Renal cortex interstitium (tissue), 11 donors: ENCODE results near the gene SLC15A1. TPM values are rescaled to one million over a fixed set of nuclear protein-coding genes. Genes with fewer than 3 reads are reported as not detected.

ENCODE experiments used
- DNase-seq, 11 donors: peaks; one replicate each; pipeline ENCODE4 v3.0.0-alpha.2; 2013; ENCODE audit warnings: low read depth in 9 of 11, low spot score in 4 of 11; ENCODE audit errors: extremely low read depth in 1 of 11
- polyA plus RNA-seq, 3 donors: library from polyadenylated mRNA; unstranded; fragments of 120-200 nt; gene quantifications; one replicate each; pipeline ENCODE4 v1.2.1, GENCODE V29; 2013; ENCODE audit not compliant: insufficient read length in 3 of 3

The SLC15A1 gene
- polyA plus RNA-seq, 3 donors = 10.8 to 12.0 (median 11.9) TPM

DNA sequence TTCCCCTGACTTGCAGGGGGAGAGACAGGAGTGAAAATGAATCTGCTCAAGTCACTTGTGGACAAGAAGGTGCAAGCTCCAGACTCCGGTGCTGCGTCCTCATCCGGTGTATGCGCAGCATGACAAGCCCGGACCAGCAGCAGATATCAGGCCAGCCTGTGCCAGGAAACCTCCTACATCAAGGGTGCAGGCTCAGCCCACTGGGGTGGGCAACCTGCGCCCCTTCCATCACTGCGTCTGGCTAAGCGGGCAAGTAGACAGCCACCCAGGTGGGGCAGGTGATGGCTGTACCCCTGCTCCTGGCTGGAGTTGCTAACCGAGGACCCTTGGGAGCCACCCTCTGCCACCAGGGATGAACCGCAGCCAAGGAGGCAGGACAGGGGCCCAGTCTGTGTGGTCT, 32.9 kb upstream of the SLC15A1 start:
- no peak for DNase-seq

DNA sequence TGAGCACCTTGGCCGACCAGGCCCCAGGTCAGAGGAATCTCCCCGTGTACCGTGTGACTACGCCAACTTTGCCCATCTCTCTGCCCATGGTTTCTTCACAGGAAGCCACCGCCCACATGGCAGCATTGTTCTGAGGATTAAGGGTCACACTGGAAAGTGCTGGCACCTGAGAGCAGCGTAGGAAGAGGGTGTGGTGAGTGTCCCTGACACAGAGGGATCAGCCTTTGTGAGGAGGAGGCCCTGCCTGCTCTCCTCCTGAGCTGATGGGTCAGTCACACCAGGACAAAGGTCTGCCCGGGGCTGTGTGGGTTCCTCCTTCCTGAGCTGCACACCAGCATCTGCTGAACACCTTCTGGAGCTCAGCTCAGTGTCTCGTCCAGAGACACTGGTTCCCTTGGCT, 32.2 kb upstream of the SLC15A1 start:
- DNase-seq = no peak

DNA sequence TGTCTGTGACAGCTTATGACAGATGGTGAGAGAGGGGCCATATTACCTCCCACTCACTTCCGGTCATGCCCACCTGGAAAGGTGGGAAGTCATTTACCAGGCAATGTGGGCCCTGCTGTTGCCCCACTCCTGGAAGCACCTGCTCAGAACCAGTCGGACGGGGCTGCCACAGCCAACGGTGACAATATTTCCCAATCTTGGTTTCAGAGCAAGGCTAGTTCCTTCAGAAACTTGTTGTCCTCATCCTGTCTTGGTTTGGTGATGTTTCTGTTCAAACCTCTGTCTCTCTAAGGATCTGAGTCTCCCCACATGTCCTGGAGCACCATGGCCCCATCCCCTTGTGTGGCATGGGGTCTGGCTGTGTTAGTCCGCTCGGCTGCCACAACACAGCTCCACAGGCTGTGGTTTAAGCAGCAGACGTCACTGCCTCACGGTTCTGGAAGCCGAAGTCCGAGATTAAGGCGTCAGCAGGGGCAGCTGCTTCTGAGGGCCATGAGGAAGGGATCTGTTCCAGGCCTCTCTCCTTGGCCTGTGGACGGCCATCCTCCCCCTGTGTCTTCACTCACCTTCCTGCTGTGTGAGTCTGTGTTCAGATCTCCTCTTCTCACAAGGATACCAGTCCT, 31.5 kb upstream of the SLC15A1 start:
- no peak for DNase-seq

DNA sequence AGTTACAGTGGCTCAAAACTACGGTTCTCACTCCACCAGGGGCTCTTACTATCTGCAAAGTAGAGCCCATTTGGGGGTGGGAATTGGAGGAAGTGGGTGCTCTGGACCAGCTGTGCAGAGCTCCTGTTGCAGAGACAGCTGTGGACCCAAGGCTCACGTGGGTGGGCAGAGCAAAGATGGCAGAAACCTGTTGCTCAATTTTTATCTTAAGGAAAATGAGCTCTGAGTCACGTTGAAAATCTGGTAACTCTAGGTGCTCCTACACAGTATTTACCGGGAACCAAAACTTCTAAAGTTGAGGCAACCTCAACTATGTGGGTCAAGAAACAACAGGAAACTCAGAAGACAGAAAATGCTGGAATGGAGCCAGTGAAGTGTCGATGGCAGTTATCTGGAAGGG, 30.2 kb upstream of the SLC15A1 start:
- no peak for DNase-seq

DNA sequence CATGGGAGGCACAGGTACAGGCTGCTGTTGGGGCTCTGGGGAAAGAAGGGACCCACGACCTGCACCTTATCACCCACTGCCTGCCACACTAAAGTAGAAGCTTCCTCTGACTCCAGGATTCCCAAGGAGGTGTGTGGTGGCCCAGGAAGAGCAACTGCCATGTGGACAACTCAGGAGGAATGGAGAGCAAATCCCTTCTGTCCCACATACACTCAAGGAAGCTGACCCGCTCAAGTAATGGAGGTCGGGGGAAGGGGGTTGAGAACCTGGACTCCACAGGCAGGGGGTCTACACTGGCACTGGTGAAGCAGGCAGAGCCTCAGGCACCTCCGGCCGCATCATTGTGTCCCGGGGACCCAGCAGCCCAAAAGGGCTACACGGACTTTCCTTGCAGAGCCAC, 29.4 kb upstream of the SLC15A1 start:
- no peak for DNase-seq

DNA sequence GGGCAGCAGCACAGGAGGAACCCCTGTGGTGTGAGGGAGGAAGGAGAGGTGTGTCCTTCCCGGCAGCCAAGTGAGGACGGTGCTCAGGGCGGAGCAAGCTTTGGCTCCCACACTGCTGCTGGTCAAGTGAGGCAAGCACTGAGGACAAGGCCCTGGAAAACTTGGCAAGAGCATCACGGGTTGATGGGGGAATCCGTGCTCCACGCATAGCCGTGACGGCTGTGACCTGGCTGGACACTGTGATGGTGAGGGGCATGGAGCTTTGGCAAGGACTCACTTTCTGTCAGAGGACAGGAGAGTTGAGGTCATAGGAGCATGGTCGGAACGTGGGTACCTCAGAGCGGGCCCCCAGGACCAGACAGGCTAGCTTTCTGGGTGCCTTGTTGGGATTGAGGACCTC, 29.0 kb upstream of the SLC15A1 start:
- DNase-seq = no peak

DNA sequence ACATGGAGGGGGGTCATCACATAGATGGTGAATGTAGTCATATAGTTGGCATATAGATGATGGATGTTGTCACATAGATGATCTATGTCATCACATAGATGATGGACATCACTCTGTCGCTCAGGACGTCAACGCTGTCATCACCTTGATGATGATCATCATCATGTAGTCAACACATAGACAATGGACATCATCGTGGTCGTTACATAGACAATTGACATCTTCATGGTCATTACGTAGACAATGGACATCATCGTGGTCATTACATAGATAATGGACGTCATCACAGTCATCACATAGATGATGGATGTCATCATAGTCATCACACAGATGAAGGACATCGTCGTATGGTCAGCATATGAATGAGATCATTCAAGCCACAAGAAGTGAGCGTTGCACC, 28.6 kb upstream of the SLC15A1 start:
- no peak for DNase-seq

DNA sequence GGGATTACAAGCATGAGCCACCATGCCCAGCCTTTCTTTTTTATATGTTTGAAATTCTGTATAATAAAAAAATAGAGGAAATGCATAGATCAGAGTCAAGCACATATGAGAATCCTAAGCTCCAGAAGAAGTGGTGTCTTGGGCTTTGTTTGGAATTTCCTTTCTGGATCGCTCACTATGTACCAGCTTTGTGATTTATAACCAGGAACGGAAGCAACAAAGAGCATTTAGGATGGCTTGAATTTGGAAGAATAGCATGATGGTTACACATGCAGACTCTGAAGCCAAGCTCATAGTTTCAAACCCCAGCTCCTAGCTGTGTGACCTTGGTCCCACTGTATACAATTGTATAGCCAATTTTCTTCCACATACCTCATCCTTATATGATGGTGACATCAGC, 28.0 kb upstream of the SLC15A1 start:
- no peak for DNase-seq

DNA sequence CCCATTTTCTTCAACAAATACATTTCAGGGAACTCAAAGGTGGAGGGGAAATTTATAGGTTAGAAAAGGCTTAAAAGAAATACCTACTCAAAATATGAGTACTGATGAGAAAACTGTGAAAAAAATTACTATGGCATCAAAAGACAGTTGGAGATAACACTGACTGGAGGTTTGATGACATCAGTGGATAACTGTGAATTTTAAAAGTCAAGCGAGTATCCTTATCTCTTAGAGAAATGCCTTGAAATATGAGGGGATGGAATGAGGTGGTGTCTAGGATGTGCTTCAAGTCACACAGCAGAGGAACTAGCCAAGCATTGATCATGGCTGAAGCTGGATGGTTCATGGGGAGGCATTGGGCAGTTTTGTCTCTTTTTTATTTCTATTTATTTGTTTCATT, 27.2 kb upstream of the SLC15A1 start:
- no peak for DNase-seq

- DNase-seq = no peak
Measured at GRCh38 chr13:98778749-98779148, 26.3 kb upstream of the SLC15A1 start.

DNA sequence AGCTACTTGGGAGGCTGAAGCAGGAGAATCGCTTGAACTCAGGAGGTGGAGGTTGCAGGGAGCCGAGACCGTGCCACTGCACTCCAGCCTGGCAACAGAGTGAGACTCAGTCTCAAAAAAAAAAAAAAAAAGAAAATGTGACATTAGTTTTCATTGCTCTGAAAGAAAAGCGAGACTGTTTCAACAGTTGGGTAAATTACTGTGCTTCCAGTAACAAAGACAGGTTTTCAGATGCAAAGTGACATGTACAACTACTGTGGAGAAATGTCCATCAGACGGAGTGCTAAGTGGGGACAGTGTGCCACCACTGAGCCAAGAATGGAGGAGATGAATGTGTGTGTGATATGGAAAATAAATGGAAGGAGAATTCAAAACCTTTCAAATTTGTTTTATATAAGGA, 24.2 kb upstream of the SLC15A1 start:
- DNase-seq = no peak

GRCh38 chr13:98775844-98776598, 23.5 kb upstream of the SLC15A1 start:
- no peak for DNase-seq

DNA sequence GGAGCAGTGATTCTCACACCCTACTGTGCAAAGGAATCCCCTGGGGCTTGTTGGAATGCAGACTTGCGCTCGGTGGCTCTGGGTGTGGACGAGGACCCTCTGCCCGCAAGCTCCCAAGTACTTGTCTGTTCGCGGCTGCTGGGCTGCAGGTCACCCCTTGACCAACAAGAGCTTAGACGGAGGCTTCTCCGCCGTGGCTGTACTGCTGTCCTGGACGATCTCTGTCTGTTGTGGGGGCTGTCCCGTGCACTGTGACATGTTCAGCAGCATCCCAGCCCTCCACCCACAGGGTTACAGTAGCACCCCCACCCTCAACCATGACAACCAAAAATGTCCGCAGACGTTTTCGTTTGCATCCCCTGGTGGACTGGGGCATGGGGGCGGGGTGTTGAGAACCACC, 22.9 kb upstream of the SLC15A1 start:
- no peak for DNase-seq

- DNase-seq = no peak
Measured at GRCh38 chr13:98774776-98775175, 22.3 kb upstream of the SLC15A1 start.

DNA sequence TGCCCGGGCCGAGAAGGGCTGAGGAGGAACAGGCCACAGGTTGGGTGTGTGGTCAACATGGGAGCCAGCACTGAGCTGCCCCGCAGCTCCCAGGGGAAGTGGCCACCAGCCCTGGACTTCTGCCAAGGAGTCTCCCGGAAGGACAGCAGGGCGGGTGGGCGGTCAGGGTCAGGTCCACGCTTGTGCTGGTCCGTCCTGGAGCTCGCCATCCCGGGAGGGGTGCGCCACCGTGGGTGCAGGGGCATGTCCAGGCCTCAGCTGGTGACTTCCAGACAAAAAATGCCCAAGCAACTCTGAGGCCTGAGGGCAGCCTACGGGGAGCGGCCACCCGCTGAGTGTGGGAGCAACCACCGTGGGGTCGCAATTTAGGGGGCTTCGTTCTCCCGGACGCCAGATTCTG, 21.4 kb upstream of the SLC15A1 start:
- DNase-seq = no peak

DNA sequence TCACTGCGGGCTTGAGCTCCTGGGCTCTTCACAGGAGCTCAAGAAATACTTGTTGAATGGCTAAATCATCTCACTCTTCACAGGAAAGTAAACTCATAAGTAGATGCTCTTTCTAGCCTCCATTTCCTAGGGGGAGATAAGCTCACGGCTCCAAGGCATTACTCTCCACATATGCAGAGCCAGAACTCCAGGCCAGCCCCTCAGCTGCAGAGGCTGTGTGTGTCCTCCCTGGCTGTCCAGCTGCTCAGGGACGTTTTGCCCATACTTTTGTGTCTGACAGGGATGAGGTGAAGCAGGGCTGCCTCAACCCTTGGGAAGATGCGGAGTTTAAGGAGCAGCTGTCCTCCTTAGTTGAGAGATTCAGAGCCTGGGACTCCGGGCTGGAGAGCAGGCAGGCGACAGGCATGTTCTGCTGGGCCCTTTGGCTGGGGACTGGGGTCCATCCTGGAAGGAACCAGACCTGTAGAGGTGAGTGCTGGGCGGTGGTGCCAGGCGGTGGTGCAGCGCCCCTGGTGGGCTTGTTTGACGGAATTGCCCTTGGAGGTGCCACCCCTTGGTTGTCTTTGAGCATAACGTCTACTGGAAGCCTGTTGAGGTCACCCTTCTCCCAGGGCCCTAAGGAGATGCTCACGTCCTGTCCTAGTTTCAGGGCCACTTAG, 20.5 kb upstream of the SLC15A1 start:
- no peak for DNase-seq

GRCh38 chr13:98771838-98772611, 19.6 kb upstream of the SLC15A1 start:
- DNase-seq = peak in 1 of 11 donors; percentile 30

GRCh38 chr13:98769736-98770135, 17.3 kb upstream of the SLC15A1 start:
- no peak for DNase-seq

DNA sequence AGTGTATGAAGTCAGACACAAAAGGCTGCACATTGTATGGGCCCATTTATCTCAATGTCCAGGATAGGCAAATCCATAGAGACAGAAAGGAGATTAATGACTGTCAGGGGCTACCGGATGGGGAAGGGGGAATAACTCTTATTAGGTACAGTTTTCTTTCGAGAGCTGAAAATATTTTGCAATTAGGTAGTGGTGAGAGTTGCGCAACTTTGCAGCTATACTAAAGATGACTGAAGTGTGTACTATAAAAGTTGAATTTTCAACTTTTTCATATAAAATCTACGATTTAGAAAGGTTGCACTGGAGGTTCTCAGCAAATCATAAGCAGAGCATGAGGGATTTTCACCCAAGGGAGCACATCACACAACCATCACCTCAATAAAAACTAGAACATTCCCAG, 16.1 kb upstream of the SLC15A1 start:
- no peak for DNase-seq

GRCh38 chr13:98766697-98767096, 14.2 kb upstream of the SLC15A1 start:
- no peak for DNase-seq
